ENCODE measurements around the gene FHIT.

Gene FHIT

DNA sequence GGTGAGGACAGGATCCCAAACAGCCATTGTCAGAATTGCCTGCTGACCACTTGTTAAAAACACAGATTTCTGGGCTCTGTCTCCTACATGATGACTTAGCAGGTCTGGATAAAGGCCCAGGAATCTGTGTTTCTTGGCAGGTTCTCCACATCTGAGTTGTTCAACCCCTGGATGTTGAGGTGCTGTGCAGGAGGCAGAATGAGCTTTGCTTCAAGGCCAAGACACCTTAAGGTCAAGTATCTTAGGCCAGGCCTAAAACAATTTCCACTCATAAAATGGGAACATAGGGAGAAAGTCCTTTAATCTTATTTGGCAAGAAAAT lies 1522.7 kb downstream of the FHIT start:
- no peak for DNase-seq

DNA sequence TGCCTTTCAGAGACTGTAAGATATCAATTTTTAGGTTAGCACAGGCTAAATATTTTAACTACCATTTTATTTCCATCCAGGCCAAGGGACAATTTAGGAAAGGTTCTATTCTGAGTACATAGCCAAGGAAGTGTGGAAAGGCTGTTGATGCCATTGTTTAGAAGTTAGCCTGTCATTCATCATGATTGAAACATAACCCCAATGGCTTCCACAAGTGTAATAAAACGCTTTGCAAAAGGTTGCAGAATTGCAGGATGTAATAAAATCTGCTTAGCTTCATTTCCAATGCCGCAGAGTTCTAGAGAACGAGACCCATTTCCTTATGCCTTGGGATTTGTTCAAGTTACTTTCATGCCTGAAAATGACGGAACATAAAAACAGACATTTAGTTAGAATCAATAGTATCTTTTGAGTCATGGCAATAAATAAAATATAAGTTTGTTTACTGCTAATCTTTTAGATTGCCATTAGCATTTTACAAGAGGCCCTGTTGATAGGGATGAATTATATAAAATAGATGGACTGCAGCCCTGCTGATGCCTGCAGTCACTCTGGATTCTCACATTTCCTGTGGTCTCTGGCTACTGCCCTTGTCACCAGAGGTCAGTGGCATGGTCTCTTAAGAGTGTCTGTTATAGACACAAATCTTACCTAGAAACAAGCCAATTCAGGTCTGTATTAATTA lies 1523.2 kb downstream of the FHIT start:
- no peak for DNase-seq

DNA sequence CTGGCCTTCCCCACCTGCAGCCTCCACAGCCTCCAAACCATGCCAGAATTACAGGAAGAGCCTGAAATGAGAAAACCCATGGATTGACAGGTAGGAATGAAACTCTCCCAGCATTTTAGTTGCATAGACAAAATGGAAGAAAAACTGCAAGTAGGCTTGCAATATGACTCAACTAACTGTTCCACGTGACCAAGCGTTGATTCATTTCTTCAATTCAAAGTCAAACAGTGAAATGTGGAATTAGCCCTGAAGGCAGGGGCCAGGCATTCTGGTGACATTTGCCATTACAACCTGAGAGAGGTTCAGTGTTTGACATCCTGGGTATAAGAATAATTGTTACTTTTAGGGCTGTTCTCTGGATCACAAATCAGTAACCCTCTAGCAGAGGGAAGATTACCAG lies 1525.0 kb downstream of the FHIT start:
- DNase-seq, result no peak

DNA sequence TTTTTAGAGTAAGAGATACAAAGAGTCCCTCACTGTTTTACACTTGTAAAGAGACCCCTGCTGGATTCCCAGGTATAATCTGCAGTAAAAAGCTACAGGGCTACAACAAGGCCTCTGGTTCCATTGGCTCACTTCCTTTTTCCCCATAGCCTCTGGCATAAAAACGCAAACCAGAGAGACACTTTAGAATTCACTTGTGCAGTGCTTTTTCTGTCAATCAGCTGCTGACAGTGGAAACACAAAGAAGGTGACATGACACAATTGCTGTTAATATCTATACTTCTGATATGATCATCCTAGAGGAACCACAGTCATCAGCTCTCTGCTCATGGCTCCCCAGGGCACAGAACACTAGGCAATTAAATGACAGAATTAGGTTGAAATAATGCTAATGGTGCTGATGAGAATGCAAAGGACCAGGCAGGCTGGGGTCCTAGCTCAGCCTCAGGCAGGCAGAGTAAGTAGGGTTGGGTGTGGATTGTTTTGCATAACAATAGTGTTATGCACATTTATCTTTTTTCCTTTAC lies 1533.5 kb downstream of the FHIT start:
- DNase-seq, result no peak

DNA sequence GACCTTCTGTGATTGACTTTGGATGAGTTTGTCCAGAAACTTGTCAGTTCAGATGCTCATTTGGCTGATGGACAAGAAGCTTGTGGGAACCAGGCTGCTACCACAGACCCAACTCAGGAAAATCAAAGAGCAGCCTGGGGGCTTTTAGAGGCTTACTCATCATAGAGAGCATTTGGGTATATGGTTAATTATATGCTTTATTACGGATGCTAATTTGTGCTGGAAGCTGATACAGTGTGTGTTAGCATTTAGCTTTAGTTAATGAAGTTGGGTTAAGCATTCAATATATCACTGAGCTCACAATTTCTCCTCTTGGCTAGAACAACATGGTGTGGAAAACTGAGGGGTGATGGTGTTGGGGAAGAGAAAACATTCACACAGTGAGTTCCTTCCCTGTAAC lies 1537.2 kb downstream of the FHIT start:
- DNase-seq, result no peak

DNA sequence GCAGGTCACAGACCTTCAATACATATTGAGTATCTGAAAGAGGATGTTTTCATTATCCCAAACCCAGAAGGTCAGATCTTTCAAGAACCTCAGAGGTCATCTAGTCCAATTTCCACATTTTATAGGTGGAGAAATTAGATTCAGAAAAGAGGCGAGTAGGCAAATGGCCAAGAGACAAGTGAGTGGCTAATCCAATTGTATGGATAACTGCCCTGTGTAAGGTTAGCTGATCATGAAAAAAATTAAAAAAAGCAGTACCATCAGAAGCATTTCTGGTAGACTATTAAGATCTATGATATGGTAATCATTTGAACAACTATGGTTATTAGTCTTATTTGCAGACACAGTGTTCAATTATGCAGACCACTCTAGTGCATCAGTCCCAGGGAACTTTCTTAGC lies 1540.7 kb downstream of the FHIT start:
- DNase-seq, result no peak

DNA sequence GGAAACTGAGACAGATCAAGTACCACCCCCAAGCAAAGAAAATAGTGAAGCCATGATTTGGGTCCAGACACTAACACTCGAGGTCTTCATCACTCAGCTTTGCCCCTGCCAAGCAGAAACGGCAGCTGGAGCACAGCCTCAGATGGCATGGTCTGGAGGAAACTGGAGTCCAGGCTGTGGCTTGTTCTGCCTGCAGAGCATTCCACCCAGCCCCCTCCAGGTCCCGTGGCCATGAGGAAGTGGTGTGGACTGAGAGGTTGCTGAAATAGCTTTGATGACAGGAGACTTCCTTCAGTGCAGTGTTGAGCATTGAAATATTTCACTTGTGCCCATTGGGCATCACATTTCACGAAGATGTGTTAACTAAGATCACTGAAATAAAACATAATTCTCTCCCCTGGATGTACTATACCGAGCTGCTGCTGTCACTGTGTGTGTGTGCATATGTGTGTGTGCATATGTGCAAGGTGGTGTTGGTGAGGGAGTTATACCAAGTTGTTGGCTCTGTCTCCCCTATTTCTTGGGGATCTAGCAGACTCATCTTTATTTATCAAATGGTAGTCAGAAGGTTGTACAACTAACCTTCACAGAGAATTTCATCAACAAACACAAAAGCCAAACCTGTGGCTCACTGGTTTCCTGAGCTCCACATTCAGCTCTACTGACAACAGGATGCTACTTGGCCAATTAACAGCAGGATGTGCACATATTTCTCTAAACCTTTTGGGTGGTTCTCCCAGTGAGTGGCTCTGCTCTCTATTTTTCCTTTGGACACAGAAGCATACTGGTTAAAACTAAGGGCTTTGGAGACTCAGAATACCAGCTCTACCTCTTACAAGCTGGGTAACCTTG lies 1541.3 kb downstream of the FHIT start:
- no peak for DNase-seq

DNA sequence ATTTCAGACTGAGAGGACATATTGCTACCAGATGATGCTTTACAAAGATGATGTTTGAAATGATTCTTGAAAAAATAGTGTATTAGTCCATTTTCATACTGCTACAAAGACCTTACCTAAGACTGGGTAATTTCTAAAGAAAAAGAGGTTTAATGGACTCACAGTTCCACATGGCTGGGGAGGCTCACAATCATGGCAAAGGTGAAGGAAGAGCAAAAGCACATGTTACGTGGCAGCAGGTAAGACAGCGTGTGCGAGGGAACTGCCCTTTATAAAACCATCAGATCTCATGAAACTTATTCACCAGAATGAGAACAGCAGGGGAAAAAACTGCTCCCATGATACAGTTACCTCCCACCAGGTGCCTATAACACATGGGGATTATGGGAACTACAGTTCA lies 1543.0 kb downstream of the FHIT start:
- no peak for DNase-seq

DNA sequence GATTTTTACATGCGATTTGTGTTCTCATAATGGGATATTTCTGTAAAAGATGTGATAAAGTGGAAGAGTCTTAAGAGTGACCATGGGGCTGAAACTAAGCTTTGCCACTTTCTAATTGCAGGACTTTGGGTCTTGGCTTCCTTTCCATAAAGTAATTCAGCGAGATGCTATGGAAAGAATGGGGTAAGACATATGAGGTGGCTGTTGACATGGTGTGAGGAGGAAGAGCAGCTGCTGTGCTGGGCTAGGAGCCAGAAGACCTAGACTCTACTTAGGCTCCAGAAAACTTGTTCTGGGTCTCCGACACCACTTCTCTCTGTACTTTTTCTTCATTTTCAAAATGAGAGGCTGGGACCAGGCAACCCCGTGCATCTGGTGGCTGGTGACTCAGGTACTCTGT lies 1547.0 kb downstream of the FHIT start:
- DNase-seq, result no peak

DNA sequence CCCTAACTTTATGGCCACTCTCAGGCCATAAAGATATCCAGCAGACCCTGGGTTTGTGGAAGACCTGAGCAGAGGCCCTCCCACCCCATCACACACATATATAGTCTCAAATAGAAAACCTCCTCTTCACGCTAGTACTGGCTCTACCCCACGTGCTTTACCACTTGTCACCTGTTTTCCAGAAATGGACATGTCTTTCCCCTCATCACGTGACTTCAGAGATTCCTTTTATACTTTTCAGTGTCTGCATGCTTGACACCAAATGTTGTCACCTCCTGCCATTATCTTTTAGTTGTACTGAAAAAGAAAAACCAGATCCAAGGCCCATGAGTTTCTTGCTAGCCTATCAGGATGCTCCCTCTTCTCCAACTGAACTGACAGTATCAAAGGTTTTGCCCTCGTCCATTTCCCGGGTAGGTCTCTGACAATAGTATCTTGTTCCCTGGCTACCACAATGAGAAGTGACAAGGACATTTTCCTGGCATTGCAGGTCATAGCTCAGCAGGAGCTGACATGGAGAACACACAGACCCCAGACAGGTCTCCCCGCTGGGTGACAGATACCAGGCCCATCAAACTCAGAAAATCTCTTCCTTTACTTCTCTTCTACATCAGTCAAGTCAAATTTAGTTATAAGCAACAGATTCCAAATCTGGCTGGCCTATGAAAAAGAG lies 1551.5 kb downstream of the FHIT start:
- no peak for DNase-seq
